Measurements from ENCODE around the gene OTOA. TPM values are rescaled to one million over a fixed set of nuclear protein-coding genes. Genes with fewer than 3 reads are reported as not detected.

Gene OTOA
- total and polyA plus RNA-seq, 2 of the 8 experiments (the other 6 are each of a cell fraction or from before 2014, with no cell fraction given): 0.06 to 0.32 TPM

DNA sequence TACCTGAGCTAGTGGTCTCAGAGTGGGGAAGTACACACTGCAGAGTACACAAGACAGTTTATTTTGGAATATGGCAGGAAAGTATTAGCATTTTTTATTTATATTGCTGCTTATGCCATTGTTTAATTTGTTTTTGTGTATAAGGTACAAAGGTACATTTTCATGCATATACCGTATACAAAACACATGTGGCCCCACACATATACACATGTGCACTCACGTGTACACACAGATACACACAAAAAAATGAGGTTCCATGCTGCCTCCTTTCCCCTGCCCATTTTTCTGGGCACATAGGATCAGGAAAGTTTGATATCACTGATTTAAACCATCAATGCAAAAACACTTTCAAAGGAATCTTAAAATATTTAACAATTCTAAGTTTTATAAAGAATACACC, 24.3 kb upstream of the OTOA start:
- Histone ChIP-seq H3K79me1 (ENCODE audit: low read depth, low read length) (0 out of 2 replicates have a peak, but pooled peaks cover 2% of the 10 kb centered on the region), H3K27me3 (replicated peaks in 1 of 4; ENCODE audit: control insufficient read depth in 3 of 4, extremely low read depth in 1 of 4, insufficient read depth in 3 of 4, low read length in 3 of 4) (no peaks in the 10 kb centered on the region), H3K4me1 (replicated peaks in 1 of 4; ENCODE audit: control insufficient read depth in 3 of 4, insufficient read depth in 4 of 4, low read length in 3 of 4) (no peaks in the 10 kb centered on the region), H3K18ac (ENCODE audit: extremely low read depth, low read length) (no peak overlapping the region), H3K9me3 (ENCODE audit: insufficient read depth in 2 of 2, low read depth in 1 of 2, low read length in 1 of 2) (no peaks in the 10 kb centered on the region), H3K9ac (replicated peaks in 1 of 4; ENCODE audit: extremely low read depth in 1 of 4, low read depth in 3 of 4, low read length in 3 of 4) (no peak overlapping the region), H3K23me2 (ENCODE audit: low read depth, low read length) (no peaks in the 10 kb centered on the region), H2AK5ac (ENCODE audit: low read depth, low read length) (no peak overlapping the region), H2AFZ (ENCODE audit: low read length) (no peak overlapping the region), H3K79me2 (ENCODE audit: control insufficient read depth in 1 of 2, insufficient read depth in 2 of 2, low read length in 2 of 2) (peaks cover 0 to 5% of the 10 kb centered on the region in 2 experiments; a peak in 1 of 4 replicates), H3K14ac (ENCODE audit: insufficient read length) (no peak overlapping the region), H3K4ac (replicated peaks; ENCODE audit: insufficient read length, low read depth, low read length) (no peak overlapping the region), H3K56ac (replicated peaks; ENCODE audit: insufficient read length, low read depth, low read length) (no peak overlapping the region), H3K36me3 (ENCODE audit: control insufficient read depth in 2 of 4, insufficient read depth in 4 of 4, low read length in 3 of 4) (peaks cover 0 to 3% (median 0%) of the 10 kb centered on the region in 4 experiments; a peak in 2 of 8 replicates), H2BK5ac (ENCODE audit: low read depth, low read length) (no peak overlapping the region), H4K20me1 (replicated peaks in 1 of 2; ENCODE audit: control insufficient read depth in 1 of 2, insufficient read depth in 2 of 2, low read length in 2 of 2) (no peaks in the 10 kb centered on the region), H3K23ac (ENCODE audit: insufficient read length) (no peak overlapping the region), H2BK20ac (ENCODE audit: low read length) (no peak overlapping the region), H2BK120ac (replicated peaks; ENCODE audit: low read depth, low read length) (no peak overlapping the region), H2BK12ac (ENCODE audit: low read depth, low read length) (no peak overlapping the region), H4K91ac (replicated peaks; ENCODE audit: insufficient read length, low read length) (no peak overlapping the region), H3K4me3 (ENCODE audit: extremely low read depth in 1 of 4, insufficient read depth in 2 of 4, low read depth in 3 of 4, low read length in 4 of 4) (no peak overlapping the region), H4K8ac (ENCODE audit: extremely low read depth, insufficient read depth, low read length) (no peak overlapping the region), H4K5ac (ENCODE audit: insufficient read length, low read depth, low read length) (no peak overlapping the region), H3K27ac (ENCODE audit: low read depth, low read length) (no peak overlapping the region), H3K4me2 (ENCODE audit: insufficient read depth in 1 of 2, low read depth in 2 of 2, low read length in 2 of 2) (no peak overlapping the region), H2BK15ac (ENCODE audit: low read length) (no peak overlapping the region)
- DNase-seq (ENCODE audit: low read depth in 1 of 2, low spot score in 2 of 2) (no peak), FAIRE-seq (no peak)
- ChIA-PET POLR2A (ENCODE audit: partially characterized antibody) (interaction anchor here (0.7 kb wide), 1 partner anchor 20 kb away, joined by 3 read pairs; no protein-coding TSS in a partner anchor), CTCF (ENCODE audit: partially characterized antibody) (interaction anchor here (0.9 to 4.5 kb wide), 9 partner anchors 10 to 56 kb away, joined by 3 to 26 read pairs (median 5); no protein-coding TSS in a partner anchor)
- WGBS, 2 experiments (ENCODE audit: extremely low coverage in 1 of 2, insufficient coverage in 1 of 2, insufficient read length in 1 of 2, insufficient replicate concordance in 2 of 2, low coverage in 1 of 2, low lambda C conversion rate in 2 of 2, missing lambda C conversion rate in 1 of 2): 90% methylated on average over 2 of the region's 2 CpGs; no CpG with 5 or more reads in 1 of the 2 experiments
- TF ChIP-seq CREB1 (IDR thresholded peaks at IDR 0.05): no peak
- TF ChIP-seq KDM5A (IDR thresholded peaks at IDR 0.05; ENCODE audit: low read length): no peak
- TF ChIP-seq SRF (IDR thresholded peaks at IDR 0.05; ENCODE audit: low read depth, low read length): no peak
- no peak for TF ChIP-seq SIX5 (IDR thresholded peaks at IDR 0.05; ENCODE audit: low read depth, low read length)
- TF ChIP-seq RNF2 (IDR thresholded peaks at IDR 0.05; ENCODE audit: borderline replicate concordance, low read depth, low read length, missing control alignments, poor library complexity, severe bottlenecking): no peak
- TF ChIP-seq CEBPB (IDR thresholded peaks at IDR 0.05; ENCODE audit: low read depth, low read length): no peak
- TF ChIP-seq SAP30 (IDR thresholded peaks at IDR 0.05; ENCODE audit: insufficient read depth, insufficient replicate concordance, low read length): no peak
- no peak for TF ChIP-seq EGR1 (IDR thresholded peaks at IDR 0.05; ENCODE audit: borderline replicate concordance, low read depth, low read length)

Data from H1 (cell line).